BLaER1 (cell line): ENCODE measurements around the gene HEATR5A.
"Not testable (repeated sequence)": the region's sequence is repeated elsewhere in the genome, so short reads cannot be mapped to it uniquely, and the experiment has no call there.

Experiments used
- H3K27ac ChIP-seq: shearing (Covaris generic); formaldehyde crosslinking; 2 replicates; pipeline ENCODE4 v1.8.1; 2022
- H3K27me3 ChIP-seq: shearing (Covaris generic); formaldehyde crosslinking; 2 replicates; pipeline ENCODE4 v1.8.1; 2022
- H3K36me3 ChIP-seq: shearing (Covaris generic); formaldehyde crosslinking; 2 replicates; pipeline ENCODE4 v1.8.1; 2022
- H3K4me1 ChIP-seq: shearing (Covaris generic); formaldehyde crosslinking; 2 replicates; pipeline ENCODE4 v1.8.1; 2022
- H3K4me2 ChIP-seq: shearing (Covaris generic); formaldehyde crosslinking; 2 replicates; pipeline ENCODE4 v1.8.1; 2022
- H3K4me3 ChIP-seq: shearing (Covaris generic); formaldehyde crosslinking; 2 replicates; pipeline ENCODE4 v1.8.1; 2022
- H3K9ac ChIP-seq: shearing (Covaris generic); formaldehyde crosslinking; 2 replicates; pipeline ENCODE4 v1.8.1; 2022
- H3K9me3 ChIP-seq: shearing (Covaris generic); formaldehyde crosslinking; 2 replicates; pipeline ENCODE4 v1.8.1; 2022
- H4K20me1 ChIP-seq: shearing (Covaris generic); formaldehyde crosslinking; 2 replicates; pipeline ENCODE4 v1.8.1; 2022
- Cebpa-rat ChIP-seq: shearing (Covaris generic); IDR thresholded peaks from 2 replicates; pipeline ENCODE4 v1.8.1; 2022

HEATR5A gene

GRCh38 chr14:31340297-31341063, 79.9 kb downstream of the HEATR5A start:
- Histone ChIP-seq H4K20me1 (no peaks in the 10 kb centered on the region), H3K4me2 (no peak overlapping the region), H3K27me3 (no peaks in the 10 kb centered on the region), H3K4me1 (no peaks in the 10 kb centered on the region), H3K9ac (no peak overlapping the region), H3K27ac (no peak overlapping the region), H3K36me3 (no peaks in the 10 kb centered on the region), H3K9me3 (no peaks in the 10 kb centered on the region), H3K4me3 (no peak overlapping the region)
- no peak for TF ChIP-seq Cebpa-rat

DNA sequence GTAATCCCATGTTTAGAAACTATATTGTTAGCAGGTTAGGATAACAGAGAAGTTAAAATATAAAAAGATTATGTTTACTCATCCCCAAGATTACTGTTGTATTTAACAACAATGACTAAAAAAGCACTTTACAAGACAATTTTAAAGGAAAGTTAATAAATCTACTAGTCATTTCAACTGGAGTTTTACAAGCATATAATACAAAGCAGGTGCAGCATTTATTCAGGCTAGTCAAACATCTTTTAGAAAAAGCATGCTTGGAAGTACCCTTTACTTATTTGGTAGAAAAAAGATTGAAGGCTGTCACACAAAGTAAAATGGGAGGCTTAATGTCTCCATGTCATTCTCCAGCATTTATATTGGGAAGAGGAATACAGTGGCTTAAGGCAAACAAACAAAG, 80.6 kb downstream of the HEATR5A start:
- TF ChIP-seq Cebpa-rat: no peak
- Histone ChIP-seq H3K9me3 (no peaks in the 10 kb centered on the region), H3K9ac (no peak overlapping the region), H3K4me1 (no peaks in the 10 kb centered on the region), H4K20me1 (no peaks in the 10 kb centered on the region), H3K27me3 (no peaks in the 10 kb centered on the region), H3K4me2 (no peak overlapping the region), H3K4me3 (no peak overlapping the region), H3K27ac (no peak overlapping the region), H3K36me3 (no peaks in the 10 kb centered on the region)

DNA sequence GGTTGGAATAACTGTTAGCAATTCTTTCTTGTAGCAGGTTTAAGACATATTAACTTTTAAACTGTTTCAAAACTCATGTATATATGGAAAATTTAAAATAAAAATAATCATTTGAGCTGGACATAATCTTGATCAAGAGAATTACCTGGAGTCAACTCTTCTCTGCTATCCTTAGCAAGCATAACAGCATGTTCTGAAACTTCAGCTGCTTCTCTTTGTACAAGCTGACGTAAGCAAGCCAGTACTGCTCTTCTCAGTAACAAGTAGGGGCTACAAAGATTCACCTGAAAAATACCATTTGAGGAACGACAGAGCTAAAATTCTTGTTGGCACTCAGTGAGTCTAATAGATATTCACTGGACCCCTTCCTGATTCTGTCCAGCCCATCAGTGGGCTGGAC, 83.0 kb downstream of the HEATR5A start:
- peaks cover 22% of the 10 kb centered on the region for H3K9me3 ChIP-seq
- no peaks in the 10 kb centered on the region for H3K27me3 ChIP-seq
- no peak overlapping the region for H3K4me2 ChIP-seq
- no peak overlapping the region for H3K27ac ChIP-seq
- H3K4me3 ChIP-seq: no peak overlapping the region
- no peak for TF ChIP-seq Cebpa-rat
- peaks cover 9% of the 10 kb centered on the region; the same call in 1 of the 2 replicates for H3K36me3 ChIP-seq
- H3K4me1 ChIP-seq: no peaks in the 10 kb centered on the region
- no peak overlapping the region for H3K9ac ChIP-seq
- no peaks in the 10 kb centered on the region for H4K20me1 ChIP-seq

GRCh38 chr14:31336646-31337045, 83.7 kb downstream of the HEATR5A start:
- Histone ChIP-seq H3K4me1 (no peaks in the 10 kb centered on the region), H3K36me3 (peaks cover 10% of the 10 kb centered on the region; the same call in 1 of the 2 replicates), H3K27me3 (no peaks in the 10 kb centered on the region), H3K4me2 (no peak overlapping the region), H3K9me3 (peaks cover 25% of the 10 kb centered on the region), H3K9ac (no peak overlapping the region), H3K27ac (no peak overlapping the region), H4K20me1 (no peaks in the 10 kb centered on the region), H3K4me3 (no peak overlapping the region)
- no peak for TF ChIP-seq Cebpa-rat

- Histone ChIP-seq H3K9me3 (peaks cover 59% of the 10 kb centered on the region), H3K36me3 (peaks cover 40% of the 10 kb centered on the region)
- not testable (repeated sequence) for H4K20me1 ChIP-seq, H3K4me2 ChIP-seq, H3K27ac ChIP-seq, H3K4me1 ChIP-seq, H3K4me3 ChIP-seq, H3K9ac ChIP-seq, H3K27me3 ChIP-seq
These were observed 89.0 kb downstream of the HEATR5A start for GRCh38 chr14:31331395-31331794.

DNA sequence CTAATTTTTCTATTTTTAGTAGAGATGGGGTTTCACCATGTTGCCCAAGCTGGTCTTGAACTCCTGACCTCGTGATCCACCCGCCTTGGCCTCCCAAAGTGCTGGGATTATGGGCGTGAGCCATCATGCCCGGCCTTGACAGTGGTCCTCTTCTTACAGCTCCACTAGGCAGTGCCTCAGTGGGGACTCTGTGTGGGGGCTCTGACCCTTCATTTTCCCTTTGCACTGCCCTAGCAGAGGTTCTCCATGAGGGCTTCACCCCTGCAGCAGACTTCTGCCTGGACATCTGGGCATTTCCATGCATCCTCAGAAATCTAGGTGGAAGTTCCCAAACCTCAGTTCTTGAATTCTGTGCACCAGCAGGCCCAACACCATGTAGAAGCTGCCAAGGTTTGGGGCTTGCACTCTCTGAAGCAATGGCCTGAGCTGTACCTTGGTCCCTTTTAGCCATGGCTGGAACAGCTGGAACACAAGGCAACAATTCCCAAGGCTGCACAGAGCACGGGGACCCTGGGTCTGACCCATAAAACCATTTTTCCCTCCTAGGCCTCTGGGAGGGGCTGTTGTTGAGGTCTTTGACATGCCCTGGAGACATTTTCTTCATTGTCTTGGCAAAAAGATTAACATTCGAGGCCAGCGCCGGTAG, 90.4 kb downstream of the HEATR5A start:
- H3K27ac ChIP-seq, H4K20me1 ChIP-seq, H3K4me2 ChIP-seq, H3K9ac ChIP-seq, H3K27me3 ChIP-seq, H3K4me1 ChIP-seq, H3K4me3 ChIP-seq: not testable (repeated sequence)
- peaks cover 59% of the 10 kb centered on the region for H3K9me3 ChIP-seq
- H3K36me3 ChIP-seq: peaks cover 40% of the 10 kb centered on the region

GRCh38 chr14:31326111-31326510, 94.2 kb downstream of the HEATR5A start:
- Histone ChIP-seq H3K36me3 (peaks cover 24% of the 10 kb centered on the region), H3K4me2 (no peak overlapping the region), H3K4me1 (no peaks in the 10 kb centered on the region), H3K27ac (no peak overlapping the region), H3K27me3 (no peaks in the 10 kb centered on the region), H4K20me1 (no peaks in the 10 kb centered on the region), H3K9ac (no peak overlapping the region), H3K9me3 (peaks cover 30% of the 10 kb centered on the region), H3K4me3 (no peak overlapping the region)
- TF ChIP-seq Cebpa-rat: no peak

DNA sequence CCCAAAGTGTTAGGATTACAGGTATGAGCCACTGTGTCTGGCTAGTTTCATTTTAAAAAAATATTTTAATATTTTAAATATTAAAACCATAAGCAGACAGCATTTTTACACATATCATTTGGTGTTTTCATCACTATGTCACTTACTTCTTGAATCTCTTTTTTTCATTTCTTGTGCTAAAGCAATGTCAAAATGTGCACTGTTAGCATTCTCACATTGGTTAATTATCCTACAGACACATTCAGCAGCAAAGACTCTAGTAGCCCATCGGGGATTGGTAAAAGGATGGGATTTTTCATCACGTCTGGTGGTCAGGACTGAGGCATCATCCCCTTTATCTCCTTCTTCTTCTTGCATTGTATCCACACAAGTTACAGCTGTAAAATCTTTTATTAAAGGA, 96.9 kb downstream of the HEATR5A start:
- Histone ChIP-seq H3K9me3 (peaks cover 3% of the 10 kb centered on the region), H3K36me3 (no peaks in the 10 kb centered on the region), H3K4me2 (no peak overlapping the region), H3K9ac (no peak overlapping the region), H3K27ac (no peak overlapping the region), H3K4me1 (no peaks in the 10 kb centered on the region), H3K27me3 (no peaks in the 10 kb centered on the region), H4K20me1 (no peaks in the 10 kb centered on the region), H3K4me3 (no peak overlapping the region)
- no peak for TF ChIP-seq Cebpa-rat

DNA sequence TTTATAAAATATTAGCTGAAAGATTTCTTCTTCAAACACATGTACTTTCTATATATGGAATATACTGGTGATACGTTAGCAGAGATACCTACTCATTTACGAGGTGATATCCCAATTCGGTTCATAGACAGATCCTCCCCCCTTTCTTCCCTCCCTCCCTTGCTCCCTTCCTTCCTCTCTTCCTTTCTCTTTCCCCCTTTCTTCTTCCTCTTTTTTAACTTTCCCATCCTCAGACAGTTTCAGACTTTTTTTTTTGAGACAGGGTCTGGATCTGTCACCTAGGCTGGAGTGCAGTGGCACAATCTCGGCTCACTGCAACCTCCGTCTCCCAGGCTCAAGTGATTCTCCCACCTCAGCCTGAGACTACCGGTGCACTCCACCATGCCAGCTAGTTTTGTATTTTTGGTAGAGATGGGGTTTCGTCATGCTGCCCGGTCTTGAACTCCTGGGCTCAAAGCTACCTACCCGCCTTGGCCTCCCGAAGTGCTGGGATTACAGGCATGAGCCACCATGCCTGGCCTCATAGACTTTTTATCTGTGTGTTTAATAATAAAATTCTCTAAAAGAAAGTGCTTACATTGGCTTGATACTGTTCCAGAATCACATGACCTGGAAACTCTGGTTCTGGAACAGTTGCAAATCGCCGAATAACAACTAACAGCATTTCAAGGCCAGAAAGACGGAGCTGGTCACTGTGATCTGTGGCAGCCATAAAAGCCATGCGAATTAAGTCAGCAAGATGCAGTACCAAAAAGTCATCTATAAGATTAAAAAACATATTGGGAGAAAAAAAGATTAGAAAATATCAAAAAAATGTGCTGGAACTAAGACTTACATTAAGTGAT, 99.2 kb downstream of the HEATR5A start:
- Histone ChIP-seq H3K4me1 (no peaks in the 10 kb centered on the region), H3K4me2 (no peak overlapping the region), H3K9ac (no peak overlapping the region), H3K4me3 (no peak overlapping the region), H3K9me3 (no peaks in the 10 kb centered on the region), H3K27ac (no peak overlapping the region), H3K36me3 (no peaks in the 10 kb centered on the region), H4K20me1 (no peaks in the 10 kb centered on the region), H3K27me3 (no peaks in the 10 kb centered on the region)
- TF ChIP-seq Cebpa-rat: no peak

DNA sequence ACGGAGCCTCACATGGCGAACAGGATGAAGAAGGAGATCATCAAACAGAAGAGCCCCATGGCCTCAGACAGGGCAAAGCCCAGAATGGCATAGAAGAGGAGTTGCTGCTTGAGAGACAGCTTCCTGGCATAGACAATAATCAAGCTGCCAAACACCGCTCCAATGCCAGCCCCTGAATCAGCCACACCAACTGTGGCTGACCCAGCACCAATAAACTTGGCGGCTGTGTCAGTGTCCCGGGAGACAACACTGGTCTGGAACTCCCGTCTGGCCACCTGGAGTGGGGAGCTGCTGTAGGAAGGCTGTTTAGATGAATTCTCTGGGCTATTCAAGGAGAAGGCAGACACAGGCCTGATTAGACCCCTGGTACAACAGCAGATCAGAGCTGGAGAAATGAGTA, 100.1 kb downstream of the HEATR5A start:
- Histone ChIP-seq H3K4me1 (no peaks in the 10 kb centered on the region), H3K9ac (no peak overlapping the region), H3K4me3 (no peak overlapping the region), H3K9me3 (no peaks in the 10 kb centered on the region), H3K36me3 (no peaks in the 10 kb centered on the region), H3K27ac (no peak overlapping the region), H3K27me3 (no peaks in the 10 kb centered on the region), H3K4me2 (no peak overlapping the region), H4K20me1 (no peaks in the 10 kb centered on the region)
- TF ChIP-seq Cebpa-rat: no peak
